NCI-H446 (cell line): ENCODE data around the gene MAPKAPK2.

Experiments
- DNase-seq, 2 experiments: peaks; one replicate each; lab custom pipeline; 2025; lab: John Stamatoyannopoulos, UW

The MAPKAPK2 gene

GRCh38 chr1:206661161-206661820 is 23.4 kb upstream of the MAPKAPK2 start:
- DNase-seq: no peak

GRCh38 chr1:206662396-206663092 is 22.2 kb upstream of the MAPKAPK2 start:
- DNase-seq: no peak

DNA sequence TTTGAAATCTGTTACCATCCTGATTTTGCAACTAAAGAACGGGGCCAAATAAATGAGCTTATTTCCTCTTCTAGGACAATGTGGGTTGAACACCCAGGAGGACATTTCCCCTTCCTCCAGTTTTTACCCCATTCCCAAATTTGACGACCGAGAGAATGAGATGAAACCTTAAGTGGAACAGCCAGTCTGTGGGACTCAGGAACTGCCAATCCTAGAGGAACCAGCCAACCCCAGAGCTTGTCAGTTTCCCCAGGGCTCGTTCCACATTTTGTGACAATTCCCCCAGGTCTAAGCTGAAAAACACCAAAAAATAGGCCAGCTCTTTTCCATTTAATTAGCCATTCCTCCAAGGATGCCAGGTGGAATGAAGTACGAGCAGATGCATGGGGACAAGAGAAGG is 21.3 kb upstream of the MAPKAPK2 start:
- no peak for DNase-seq

GRCh38 chr1:206663832-206664652 is 20.7 kb upstream of the MAPKAPK2 start:
- peak; percentile 76 to 84 for DNase-seq

DNA sequence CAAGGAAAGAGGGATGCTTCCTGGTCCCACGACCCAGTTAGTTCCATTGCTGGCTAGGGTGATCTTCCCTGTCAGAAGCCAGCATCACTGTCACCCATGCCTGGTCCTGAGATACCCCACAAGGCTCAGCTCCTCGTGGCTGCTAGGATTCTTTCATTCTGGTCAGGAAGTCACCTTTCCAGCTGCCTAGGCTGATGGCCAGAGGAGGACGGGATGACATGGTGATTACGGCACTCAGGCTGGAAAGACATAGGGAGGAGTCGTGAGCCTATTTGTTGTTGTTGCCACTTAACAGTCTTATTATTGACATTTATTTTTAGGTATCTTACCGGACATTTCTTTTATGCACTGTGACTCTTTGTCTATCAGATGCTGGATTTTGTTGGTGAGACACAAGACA is 20.0 kb upstream of the MAPKAPK2 start:
- DNase-seq: no peak

DNA sequence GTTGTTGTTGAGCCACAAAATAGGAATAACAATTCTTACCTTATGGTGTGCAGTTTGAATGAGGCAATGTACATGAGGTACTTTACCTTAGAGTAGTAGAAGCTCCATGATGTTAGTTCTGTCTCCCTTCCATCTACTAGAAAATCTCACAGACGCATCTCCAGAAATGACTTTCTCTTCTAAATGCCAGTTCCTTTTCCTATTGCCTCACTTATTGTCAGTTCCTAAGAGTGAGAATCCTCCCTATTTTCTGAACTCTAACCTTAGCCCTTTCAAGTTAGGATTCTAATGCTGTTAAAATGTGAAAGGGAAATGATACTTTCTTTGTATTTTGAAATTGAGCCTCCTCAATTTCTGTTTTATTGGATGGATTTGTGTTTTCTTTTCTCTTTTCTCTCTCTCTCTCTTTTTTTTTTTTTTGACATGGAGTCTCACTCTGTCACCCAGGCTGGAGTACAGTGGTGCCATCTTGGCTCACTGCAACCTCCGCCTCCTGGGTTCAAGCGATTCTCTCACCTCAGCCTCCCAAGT is 18.6 kb upstream of the MAPKAPK2 start:
- no peak for DNase-seq

- no peak for DNase-seq
These were observed 17.6 kb upstream of the MAPKAPK2 start for GRCh38 chr1:206666954-206667665.

- DNase-seq: no peak
These were observed 16.4 kb upstream of the MAPKAPK2 start for GRCh38 chr1:206668351-206668750.

DNA sequence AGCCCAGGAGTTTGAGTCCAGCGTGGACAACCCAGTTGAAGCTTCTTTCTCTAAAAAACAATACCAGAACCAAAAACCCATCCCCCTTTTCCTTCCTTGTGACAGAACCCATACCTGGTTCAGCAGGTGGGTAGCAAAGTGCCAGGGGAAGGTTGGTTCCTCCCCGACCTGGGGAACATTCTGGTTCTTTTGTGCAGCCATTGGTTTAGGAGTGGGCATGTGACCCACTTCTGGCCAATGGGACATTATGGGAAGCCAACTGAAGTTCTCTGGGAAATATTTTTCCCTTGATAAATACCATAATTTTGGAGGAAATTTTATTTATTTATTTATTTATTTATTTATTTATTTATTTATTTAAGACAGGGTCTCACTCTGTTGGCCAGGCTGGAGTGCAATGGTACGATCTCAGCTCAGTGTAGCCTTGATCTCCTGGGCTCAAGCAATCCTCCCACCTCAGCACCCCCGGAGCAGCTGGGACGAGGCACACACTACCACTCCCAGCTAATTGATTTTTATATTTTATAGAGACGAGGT is 15.8 kb upstream of the MAPKAPK2 start:
- DNase-seq: no peak

GRCh38 chr1:206672011-206672688 is 12.6 kb upstream of the MAPKAPK2 start:
- no peak for DNase-seq

GRCh38 chr1:206672844-206673758 is 11.6 kb upstream of the MAPKAPK2 start:
- DNase-seq: no peak

GRCh38 chr1:206674236-206674635 is 10.5 kb upstream of the MAPKAPK2 start:
- no peak for DNase-seq

GRCh38 chr1:206674745-206675175 is 9.9 kb upstream of the MAPKAPK2 start:
- peak in 1 of 2 experiments; percentile 14 for DNase-seq

- no peak for DNase-seq
These were observed 8.2 kb upstream of the MAPKAPK2 start for GRCh38 chr1:206676499-206676898.

- DNase-seq: no peak
These were observed 6.2 kb upstream of the MAPKAPK2 start for GRCh38 chr1:206678490-206678889.

DNA sequence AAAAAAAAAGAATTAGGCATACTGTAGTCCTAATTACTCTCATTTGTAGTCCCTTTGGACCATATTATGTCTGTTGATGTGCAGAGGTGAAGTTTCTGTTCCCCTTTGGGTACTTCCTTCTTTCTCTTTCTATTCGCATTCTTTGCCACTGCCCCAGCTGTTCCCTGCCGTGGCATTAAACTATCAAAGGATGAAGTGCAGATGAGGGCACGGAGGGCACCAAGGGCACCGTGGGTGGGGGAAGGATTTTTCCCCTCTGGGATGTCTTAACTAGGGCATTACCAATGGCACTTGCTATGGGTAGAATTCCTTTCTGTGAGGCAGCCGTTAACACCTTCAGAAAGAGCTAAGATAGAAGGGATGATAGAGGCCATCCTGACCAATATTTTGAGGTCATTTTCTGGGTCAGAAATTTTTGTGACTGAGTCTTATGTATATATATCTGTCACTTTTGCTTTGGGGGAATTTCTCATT is 4.9 kb upstream of the MAPKAPK2 start:
- DNase-seq: no peak

- no peak for DNase-seq
These were observed 4.4 kb upstream of the MAPKAPK2 start for GRCh38 chr1:206680279-206680678.

- no peak for DNase-seq
These were observed 3.3 kb upstream of the MAPKAPK2 start for GRCh38 chr1:206681359-206681758.

GRCh38 chr1:206682111-206682510 is 2.6 kb upstream of the MAPKAPK2 start:
- DNase-seq: no peak

- no peak for DNase-seq
These were observed 1.4 kb upstream of the MAPKAPK2 start for GRCh38 chr1:206683313-206683712.
